Vagina (tissue), 2 donors: ENCODE results near the gene DMRT2.

Experiments
- POLR2A ChIP-seq, 2 donors: fragments of 450-650 bp; IDR thresholded peaks; one replicate each; pipeline ENCODE4 v1.6.1; 2017; ENCODE audit warnings: antibody characterized with exemption in 2 of 2, mild to moderate bottlenecking in 2 of 2, moderate library complexity in 2 of 2
- TF ChIP-seq, protein P1 (sequence below), 3 experiments: fragments of 450-650 bp in 2 of 3; fragments of 200-600 bp in 1 of 3; sonication (generic) in 1 of 3; IDR thresholded peaks; one replicate each; pipeline ENCODE4 v1.5.1; 2017 to 2019; ENCODE audit warnings: antibody characterized with exemption in 3 of 3, mild to moderate bottlenecking in 2 of 3, moderate library complexity in 2 of 3

DNA sequence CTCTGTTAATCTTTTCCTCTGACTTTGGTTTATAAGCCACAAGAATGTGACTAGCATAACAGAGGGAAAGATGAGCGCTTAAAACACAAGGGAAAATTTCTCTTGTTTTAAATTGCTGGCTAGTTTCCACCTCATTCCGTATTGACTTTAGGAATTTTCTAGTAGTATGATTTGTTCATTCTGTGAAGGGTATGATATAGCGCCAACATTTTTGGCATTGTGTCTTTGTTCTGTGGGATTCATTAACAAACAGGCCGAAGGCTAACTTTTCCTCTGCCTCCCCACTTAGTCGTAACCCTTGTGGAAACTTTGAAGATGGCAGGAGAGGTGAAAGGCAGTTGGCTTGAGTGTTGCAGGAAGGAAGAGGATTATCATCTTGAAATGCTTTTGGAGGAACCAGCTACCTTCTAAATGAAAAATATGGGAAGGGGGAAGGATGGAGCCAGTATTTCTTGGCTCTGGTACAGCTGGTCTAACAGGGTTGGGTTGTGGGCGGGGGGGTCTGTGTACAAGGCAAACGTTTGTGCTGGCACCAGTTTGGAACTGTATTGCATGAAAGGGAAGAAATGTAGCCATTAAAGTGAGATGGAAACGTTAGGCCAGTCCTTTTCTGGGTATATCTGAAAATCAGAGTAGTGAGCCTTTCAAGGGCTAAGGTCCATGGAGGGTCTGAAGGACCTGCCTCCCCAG, 21.5 kb upstream of the DMRT2 start:
- no peak for TF ChIP-seq POLR2A (IDR thresholded peaks at IDR 0.05)
- TF ChIP-seq, protein P1, sequence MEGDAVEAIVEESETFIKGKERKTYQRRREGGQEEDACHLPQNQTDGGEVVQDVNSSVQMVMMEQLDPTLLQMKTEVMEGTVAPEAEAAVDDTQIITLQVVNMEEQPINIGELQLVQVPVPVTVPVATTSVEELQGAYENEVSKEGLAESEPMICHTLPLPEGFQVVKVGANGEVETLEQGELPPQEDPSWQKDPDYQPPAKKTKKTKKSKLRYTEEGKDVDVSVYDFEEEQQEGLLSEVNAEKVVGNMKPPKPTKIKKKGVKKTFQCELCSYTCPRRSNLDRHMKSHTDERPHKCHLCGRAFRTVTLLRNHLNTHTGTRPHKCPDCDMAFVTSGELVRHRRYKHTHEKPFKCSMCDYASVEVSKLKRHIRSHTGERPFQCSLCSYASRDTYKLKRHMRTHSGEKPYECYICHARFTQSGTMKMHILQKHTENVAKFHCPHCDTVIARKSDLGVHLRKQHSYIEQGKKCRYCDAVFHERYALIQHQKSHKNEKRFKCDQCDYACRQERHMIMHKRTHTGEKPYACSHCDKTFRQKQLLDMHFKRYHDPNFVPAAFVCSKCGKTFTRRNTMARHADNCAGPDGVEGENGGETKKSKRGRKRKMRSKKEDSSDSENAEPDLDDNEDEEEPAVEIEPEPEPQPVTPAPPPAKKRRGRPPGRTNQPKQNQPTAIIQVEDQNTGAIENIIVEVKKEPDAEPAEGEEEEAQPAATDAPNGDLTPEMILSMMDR (IDR thresholded peaks at IDR 0.05): no peak
